NCI-H2107 treated with DMSO at 0.1 percent for 48 hours (cell line): ENCODE results near the gene ZNF423.
"Not testable (repeated sequence)": the region's sequence is repeated elsewhere in the genome, so short reads cannot be mapped to it uniquely, and the experiment has no call there.

Experiments
- DNase-seq: peaks from one replicate; lab custom pipeline; 2025; ENCODE audit not compliant: unreplicated experiment; lab: John Stamatoyannopoulos, UW

The ZNF423 gene

GRCh38 chr16:49855822-49856671, at the start of gene ZNF423:
ZNF423 (minus strand) TSS chr16:49856112; CDS start chr16:49855774, 338 bp downstream.
- DNase-seq = no peak

DNA sequence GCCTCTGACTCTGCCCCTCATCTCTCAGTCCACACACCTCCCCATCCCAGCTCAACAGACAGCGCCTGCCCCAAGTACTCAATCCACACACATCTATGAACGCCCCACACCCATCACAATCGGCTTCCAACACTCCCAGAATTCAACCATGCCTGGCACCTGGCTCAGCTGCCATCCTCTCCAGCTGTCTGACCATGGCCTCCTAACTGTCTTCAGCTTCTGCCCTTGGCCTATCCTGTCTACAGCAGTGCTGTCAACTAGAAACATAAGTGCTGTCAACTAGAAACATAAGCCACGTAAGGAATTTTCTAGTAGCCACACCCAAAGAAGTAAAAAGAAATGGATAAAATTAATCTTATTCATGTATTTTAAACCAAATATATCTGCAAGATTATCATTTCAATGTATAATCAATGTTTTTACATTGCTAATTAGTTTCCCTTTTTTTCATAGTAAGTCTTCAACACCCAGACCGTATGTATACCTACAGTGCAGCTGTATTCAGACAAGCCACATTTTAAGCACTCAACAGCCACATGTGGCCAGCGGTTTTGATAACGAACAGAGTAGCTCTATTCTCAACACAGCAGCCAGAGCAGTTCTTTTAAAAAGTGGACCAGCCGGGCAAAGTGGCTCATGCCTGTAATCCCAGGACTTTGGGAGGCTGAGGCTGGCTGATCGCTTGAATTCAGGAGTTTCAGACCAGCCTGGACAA, 48.6 kb upstream of the ZNF423 start:
- DNase-seq = no peak

DNA sequence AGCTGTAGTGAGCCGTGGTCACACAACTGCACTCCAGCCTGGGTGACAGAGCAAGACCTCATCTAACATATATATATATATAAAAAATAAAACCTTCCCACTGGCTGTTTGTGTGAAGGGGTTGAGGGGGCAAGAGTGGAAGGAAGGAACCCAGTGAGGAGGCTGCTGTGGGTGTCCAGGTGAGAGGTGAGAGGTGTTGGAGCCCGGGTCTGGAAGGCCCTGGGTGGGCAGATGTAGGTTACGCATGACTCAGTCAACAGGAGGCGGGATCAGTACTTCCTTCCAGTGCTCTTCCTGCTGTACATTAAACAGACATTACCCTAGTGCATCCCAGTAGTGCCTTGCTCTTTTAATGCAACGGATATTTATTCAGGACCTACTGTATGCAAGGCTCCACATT, 47.0 kb upstream of the ZNF423 start:
- DNase-seq = no peak

DNA sequence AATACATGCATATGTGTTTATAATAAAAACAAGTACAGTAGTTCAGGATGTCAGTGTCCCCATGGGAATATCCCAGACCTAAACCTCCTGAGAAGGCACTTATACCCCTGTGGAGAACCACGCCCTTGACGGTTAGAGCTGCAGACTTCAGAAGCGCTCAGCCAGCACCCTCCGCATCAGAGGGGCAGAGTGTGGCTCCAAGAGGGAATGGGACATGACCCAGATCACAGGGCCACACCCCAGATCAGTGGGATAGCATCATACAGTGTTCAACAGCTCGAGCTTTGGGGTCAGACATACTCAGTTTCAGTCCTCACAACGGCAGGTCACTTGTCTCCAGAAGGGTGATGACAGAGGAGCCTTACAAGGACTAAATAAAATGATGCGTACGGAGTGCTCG, 45.8 kb upstream of the ZNF423 start:
- no peak for DNase-seq

DNA sequence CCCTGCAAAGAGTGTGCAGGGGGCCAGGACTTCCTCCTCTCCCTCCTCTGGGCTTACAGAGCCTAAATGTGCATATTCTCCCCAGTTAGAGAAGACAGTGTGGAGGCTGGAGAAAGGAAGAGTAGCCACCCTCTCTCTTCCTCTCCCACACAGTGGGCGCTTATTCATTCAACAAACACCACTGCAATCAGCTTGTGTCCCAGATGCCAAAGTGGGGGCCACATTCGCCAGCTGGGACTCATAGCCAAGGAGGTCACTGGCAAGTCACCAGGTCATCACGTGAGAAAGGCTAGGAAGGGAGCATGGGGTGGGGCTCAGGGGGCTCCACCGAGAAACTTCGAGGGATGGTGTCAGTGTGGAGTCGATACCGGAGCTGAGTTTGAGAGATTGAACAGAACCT, 45.0 kb upstream of the ZNF423 start:
- DNase-seq = no peak

DNA sequence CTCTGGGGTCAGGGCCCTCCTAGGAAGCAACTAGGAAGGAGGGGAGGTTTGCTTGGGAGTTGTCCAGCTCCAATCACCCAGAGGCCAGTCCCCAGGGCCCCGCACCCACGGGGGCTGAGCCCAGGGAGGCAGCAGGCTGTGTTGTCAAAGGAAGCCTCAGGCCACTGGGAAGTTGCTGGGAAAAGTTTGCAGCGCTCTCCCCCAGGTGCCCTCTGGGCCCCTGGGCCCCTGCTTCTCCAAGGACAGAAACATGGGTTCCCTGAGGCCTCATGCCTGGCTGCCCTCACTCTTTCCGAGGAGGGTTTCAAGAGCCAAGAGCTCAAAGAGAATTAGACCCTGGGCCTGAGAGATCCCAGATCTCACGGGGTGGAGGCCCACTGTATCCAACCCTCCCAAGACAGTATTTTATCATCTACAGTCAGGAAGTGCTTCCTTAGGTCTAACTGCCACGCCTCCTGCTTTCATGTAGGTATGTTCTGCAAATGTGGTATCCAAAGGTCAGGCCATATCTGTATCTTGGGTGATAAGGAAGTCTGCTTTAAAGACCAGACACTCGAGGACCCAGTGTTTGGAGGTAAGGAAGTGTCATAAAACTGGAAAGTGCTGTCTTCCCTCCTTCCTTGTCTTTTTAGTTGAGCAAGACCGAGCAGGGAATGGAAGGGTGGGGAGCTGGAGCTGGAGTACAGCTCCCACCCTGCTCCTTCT, 44.2 kb upstream of the ZNF423 start:
- no peak for DNase-seq

DNA sequence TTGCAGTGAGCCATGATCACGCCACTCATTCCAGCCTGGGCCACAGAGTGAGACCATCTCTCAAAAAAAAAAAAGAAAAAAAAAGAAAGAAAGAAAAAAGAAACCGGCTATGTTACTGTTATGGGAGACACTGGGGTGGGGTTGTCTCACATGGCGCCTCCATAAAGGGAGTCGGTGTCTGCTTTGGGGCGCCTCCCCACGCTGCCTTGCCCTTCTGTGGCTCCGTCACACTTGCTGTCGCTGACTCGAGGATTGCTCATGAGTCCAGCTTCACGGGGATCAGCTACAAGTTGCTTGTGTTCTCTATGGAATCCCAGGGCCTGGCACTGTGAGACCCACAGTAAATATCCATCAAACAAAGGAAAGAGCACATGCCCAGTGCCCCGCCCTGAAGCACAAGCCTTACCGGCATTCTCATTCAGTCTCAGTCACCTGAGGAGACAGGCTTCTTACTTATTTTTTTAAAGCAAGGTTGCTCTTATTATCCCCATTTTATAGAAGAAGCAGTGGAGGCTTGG, 40.6 kb upstream of the ZNF423 start:
- no peak for DNase-seq

GRCh38 chr16:49890876-49891275, 35.0 kb upstream of the ZNF423 start:
- DNase-seq = no peak

- DNase-seq = no peak
Measured at GRCh38 chr16:49889725-49890397, 33.9 kb upstream of the ZNF423 start.

DNA sequence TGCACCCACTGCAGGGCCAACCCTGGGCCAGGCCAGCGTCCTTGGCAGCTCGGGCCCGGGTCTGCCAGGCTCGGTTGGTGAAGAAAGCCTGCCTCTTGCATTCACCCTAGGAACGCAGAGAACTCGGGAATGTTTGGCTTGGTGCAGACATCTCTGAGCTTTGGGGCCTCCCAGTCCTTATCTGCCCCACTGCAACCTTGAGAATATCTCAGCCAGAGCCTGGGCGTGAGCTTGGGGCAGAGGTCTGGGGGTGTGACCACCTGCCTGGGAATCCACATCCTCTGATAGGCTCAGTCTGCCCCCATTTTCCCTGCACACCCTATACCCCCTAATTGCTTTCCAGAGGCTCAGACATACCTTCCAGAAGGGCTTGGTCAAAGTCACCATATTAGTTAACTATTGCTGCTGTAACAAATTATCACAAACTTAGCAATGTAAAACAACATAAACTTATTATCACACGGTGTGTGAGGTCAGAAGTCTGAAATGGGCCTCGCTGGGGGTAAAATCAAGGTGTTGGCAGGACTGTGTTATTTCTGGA, 30.7 kb upstream of the ZNF423 start:
- no peak for DNase-seq

DNA sequence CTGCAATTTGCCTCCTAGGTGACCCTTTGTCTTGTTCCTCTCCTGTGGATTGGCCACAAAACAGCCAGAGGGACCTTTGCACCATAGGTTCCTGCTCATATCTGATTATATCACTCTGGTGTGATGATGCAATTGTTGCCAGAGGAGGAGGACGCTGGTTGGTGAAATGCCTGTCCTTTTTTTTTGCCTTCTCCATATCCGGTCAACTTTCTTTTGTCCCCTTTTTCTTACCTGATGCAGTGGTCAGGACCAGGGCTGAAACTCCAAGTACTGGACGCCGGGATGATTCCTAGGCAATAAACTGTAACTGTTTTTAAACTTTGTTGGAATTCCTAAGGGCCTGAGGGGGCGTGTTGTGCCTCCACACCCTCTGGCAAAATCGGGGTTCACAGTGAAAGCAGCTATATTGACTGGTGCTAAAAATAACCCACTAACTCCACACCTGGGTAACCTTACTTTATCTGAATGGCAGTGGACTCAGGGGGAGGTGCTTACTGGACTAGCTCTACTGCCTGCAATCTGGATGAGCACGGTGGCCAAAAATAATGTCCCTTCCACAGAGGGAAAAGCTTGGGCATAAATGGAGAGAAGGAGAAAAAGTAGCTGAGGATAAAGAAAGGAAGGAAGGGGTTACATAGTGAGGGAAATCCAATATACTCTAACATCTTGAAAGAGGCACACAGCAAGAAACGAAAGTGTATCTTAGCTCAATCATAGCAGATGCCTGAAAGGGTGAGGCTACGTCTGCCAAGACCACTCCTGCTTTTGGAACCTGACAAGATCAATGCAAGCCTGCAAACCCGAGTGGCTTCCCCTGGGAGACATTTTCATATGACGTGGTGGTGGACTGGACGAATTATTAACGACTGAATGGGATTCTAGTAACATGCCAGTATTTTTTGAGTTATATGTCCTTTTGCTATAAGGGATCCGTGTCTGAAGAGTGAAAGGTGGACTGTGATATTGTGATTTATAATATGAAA, 28.4 kb upstream of the ZNF423 start:
- DNase-seq = no peak

DNA sequence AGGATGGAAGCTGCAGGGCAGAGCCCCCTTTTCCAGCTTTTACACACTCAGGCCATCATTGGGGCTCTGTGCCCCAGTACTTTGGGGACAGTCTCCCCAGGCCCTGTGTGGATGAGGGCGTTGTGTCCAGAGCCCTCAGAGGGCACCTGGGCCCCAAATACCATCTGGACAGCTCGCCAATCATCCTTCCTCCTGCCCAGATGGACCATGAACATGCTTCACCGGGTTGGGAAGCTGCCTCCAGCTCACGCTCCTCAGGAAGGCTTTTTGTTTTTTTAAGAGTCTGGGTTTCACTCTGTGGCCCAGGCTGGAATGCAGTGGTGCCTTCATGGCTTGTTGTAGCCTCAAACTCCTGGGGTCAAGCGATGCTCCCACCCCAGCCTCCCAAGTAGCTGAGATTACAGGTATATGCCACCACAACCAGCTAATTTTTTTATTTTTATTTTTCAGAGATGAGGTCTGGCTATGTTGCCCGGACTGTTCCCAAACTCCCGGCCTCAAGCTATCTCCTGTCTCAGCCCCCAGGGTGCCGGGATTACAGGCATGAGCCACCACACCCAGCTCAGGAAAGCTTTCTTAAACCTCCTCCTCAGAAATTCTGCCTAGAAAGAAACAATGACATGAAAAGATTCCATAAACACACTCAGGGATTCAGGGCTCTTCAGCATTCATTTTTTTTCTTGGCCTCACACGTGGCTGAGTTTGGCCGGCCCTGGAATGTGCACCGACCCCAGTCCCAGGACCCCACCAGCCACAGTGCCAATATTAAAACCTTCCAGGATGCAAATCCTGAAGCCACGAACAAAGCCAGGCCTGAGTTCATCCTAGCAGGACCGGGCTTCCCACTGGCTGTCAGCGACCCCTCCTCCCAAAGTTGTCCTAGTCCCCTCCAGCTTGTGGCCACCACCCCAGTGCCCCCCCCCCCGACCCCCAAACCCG, 27.4 kb upstream of the ZNF423 start:
- DNase-seq = no peak

DNA sequence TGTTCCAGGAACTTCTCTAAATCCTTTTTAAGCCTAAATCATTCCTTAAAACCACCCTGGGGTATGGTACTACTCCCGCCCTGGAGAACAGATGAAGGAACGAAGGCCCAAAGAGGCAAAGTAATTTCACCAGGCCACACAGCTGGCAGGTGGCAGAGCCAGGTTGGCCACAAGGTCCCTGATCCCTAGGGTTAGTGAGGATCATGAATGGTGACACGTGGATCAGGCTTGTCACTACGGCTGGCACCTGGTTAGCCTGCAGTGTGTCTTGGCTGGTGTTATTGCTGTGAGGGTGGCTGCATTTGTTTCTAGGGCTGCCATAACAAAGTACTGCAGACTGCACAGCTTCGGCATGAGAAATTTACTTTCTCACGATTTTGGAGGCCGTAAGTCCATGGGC, 26.0 kb upstream of the ZNF423 start:
- DNase-seq = no peak

DNA sequence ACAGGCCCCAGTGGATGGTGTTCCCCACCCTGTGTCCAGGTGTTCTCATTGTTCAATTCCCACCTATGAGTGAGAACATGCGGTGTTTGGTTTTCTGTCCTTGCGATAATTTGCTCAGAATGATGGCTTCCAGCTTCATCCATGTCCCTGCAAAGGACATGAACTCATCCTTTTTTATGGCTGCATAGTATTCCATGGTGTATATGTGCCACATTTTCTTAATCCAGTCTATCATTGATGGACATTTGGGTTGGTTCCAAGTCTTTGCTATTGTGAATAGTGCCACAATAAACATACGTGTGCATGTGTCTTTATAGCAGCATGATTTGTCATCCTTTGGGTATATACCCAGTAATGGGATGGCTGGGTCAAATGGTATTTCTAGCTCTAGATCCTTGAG, 22.6 kb upstream of the ZNF423 start:
- not testable (repeated sequence) for DNase-seq

GRCh38 chr16:49876716-49877129, 20.8 kb upstream of the ZNF423 start:
- no peak for DNase-seq

DNA sequence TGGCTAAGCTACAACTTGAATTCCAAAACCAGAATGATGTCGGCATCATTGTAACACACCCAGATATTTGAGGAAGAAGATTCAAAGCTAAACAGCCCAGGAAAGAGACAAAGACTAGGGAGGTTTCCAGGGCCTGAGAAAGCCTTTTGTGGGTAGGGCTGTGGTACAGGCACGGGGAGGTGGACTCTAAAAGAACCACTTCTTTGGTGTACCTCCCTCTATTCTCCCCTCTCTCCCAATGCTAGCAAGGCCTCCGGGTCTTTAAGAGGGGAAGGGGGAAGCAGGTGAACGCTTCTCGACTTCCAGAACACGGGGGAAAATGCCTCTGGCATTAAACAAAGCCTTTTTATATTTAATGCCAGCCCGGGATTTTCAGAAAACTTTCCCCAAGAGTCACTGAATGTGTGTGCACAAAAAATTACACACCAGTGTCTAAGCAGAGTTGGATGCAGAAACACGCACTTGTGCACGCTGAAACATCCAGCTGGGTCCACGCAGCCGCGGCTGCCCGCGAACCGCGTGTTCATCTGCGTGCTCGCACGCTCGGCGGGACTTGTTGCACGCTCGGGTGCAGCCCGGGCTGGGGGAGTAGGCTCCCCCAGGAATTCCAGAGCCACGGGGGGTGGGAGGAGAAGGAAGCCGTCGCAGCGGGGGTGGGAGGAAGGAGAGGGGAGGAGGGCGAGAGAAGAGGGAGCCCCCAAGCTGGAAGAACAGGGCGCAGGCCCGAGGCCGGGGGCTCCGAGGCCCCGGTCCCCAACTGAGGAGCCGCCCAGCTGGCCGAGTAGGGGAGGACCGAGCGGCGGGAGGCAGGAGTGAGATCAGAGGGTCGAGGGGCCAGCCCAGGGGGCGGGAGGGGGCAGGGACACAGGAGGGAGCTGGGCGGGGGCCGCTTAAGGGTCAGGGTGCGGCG, 20.1 kb upstream of the ZNF423 start:
- no peak for DNase-seq

- DNase-seq = no peak
Measured at GRCh38 chr16:49874613-49875237, 18.8 kb upstream of the ZNF423 start.
